HG03469 (cell line): ENCODE results near the gene NDUFA12.

Source experiments
- ATAC-seq: cut with Tn5 transposase; IDR thresholded peaks from one replicate; pipeline ENCODE4 v1.9.1; 2021; ENCODE audit warnings: mild to moderate bottlenecking, moderate library complexity, moderate number of reproducible peaks; ENCODE audit not compliant: unreplicated experiment

Gene NDUFA12

DNA sequence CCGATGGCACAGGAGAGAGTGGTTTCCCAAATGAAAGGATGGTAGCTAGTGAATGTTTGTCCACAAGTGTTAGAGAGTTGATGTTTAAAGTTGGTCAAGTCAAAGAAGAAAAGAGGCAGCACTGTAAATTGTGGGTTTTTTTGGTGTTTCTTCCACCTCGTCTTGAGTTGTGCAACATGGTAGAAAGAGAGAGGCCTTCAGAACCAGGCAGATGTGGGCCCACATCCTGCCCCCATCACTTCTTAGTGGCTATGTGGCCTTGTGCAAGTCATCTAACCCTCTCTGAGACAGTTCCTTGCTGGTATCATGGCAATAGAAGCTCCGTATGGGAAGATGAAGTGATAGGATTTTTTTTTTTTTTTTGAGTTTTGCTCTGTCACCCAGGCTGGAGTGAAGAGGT, 60.8 kb downstream of the NDUFA12 start:
- no peak for ATAC-seq

DNA sequence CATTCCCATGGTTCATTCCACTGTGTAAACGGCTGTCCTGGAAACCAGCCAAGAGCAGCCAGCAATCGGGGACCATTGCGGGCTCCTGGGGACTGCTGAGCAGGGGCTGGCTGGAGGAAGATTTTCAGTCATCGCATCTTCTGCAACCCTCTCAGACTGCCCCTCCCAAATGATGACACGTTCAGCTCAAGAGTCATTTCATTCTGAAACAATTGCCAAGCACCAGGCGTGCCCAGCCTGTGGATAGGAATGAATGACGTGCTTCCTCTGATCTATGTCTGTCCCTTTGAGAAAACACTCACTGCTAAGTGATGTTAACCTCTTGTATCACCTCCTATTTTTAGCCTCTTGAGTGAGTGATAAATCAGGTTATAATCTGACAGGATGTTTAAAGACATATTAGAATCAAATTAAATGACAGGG, 62.0 kb downstream of the NDUFA12 start:
- ATAC-seq, result no peak

DNA sequence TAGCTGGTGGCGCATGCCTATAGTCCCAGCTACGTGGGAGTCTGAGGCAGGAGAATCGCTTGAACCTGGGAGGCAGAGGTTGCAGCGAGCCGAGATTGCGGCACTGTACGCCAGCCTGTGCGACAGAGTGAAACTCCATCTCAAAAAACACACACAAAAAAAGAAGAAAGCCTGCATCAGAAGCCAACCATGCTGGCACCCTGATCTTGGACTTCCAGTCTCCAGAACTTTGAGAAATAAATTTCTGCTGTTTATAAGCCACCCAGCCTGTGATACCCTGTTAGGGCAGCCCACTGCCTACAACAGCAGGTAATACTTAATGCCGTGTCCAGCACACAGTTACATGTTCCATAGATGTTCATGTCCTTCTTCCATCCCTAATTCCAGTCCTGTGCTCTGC, 62.7 kb downstream of the NDUFA12 start:
- no peak for ATAC-seq

DNA sequence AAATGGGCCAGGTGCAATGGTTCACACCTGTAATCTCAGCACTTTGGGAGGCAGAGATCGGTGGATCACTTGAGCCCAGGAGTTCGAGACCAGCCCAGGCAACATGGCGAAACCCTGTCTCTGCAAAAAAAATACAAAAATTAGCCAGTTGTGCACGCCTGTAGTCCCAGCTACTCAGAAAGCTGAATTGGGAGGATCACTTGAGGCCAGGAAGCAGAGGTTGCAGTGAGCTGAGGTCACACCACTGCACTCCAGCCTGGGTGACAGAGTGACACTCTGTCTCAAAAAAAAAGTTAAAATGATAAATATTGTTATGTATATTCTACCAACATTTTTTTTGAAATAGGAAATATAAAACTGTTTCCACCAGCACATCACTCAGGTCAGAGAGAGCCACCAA, 64.9 kb downstream of the NDUFA12 start:
- no peak for ATAC-seq

DNA sequence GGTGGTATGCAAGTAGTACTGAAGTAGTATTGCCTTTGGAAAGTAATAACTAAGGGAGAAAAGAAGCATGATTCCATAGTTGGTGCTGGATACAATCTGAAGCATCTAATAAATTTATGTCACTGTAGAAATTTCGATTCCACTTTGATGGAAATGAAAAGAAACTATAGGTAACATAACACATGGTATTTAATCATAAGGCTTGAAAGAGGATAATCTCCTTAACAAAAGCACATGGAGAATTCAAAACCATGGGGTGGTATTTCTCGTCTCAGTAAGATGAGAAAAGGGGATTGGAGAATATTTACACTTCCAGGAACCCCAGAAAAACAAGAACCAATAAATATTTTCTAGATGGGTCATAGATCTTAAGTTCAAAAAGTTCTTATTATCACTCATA, 72.7 kb downstream of the NDUFA12 start:
- no peak for ATAC-seq

DNA sequence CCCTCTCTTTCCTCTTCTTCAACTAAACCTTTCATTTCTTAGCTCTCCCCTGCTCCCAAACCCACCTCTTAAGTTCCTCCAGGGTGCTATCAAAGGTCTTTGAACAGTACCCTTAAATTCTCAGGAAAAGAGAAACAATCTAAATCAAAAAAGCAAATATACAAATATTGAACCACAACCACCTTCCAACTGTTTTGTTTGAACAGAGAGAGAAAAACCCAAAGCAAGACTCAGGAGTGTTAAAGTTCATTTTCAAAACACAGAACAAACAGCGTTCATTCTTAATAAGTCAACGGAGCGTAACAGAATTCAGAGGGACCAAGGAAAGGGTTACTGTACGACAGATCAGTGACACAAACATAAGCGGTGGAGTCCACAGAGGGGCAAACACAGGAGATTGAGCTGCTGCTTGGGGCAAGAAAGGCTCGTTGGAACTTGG, 73.3 kb downstream of the NDUFA12 start:
- ATAC-seq, result no peak

DNA sequence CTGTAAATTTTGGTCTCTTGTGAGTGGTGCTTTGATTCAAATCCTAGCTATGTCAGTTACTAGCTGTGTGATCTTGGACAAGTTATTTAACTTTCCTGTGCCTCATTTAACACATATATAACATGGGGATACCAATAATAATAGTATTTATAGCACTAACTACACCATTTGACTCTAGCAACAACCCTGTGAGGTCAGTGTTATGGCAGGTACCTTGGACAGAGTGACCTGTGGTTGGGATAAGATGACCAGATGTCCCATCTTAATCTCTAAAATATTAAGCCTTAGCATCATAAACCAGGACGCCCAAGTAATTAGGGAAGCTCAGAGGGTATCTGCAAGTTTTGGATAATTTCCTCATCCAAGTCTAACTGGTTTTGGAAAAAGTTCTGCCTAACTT, 73.7 kb downstream of the NDUFA12 start:
- no peak for ATAC-seq

DNA sequence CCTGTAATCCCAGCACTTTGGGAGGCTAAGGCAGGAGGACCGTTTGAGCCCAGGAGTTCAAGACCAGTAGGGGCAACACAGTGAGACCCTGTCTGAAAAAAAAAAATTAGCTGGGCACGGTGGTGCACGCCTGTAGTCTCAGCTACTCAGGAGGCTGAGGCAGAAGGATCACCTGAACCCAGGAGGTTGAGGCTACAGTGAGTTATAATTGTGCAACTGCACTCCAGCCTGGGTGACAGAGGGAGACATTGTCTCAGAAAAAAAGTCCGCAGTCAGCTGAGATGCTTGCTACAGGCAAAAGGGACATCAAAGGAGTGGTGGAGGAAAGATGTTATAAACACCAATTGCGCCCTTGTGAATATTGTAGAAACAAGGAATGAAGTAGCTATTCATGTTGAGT, 77.8 kb downstream of the NDUFA12 start:
- no peak for ATAC-seq

DNA sequence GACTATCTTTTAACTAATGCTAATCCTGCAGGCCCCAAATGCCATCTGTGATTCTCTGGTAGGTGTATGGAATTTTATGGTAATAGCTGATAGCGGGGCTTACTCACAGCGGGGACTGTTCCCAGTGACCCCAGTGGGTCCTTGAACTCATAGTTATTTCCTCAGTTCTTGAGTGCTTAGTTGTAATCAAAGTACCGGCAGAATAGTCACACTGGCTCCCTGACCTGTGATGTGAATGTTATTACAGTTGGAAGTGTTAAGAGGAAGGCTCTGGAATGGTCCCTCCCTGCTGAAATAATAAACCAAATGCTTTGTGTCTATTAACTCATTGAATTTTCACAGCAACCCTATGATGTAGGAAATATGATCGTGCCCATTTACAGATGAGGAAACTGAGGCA, 78.3 kb downstream of the NDUFA12 start:
- no peak for ATAC-seq

DNA sequence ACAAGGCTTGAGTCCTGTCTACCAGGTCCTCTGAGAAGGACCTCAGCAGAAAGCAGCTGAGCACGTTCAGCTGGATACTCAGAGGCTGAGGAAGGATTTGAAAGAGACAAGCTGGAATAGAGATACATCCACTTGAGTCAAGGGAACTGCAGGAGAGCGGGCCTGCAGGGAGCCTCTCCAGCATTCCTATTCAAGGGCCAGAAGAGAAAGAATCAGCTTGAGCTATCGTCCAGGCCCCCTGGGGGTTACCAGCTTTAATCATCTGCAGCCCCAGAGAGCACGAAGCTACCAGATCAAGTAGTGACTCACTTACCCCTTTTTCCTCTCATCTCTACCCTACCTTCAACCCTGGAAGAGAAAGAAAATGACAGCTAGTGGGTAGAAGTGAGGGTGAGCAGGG, 80.9 kb downstream of the NDUFA12 start:
- no peak for ATAC-seq
